SIG-M5 treated with dmso at 0.1 percent for 504 hours (cell line): ENCODE measurements around the gene DOP1B.
"Not testable (repeated sequence)": the region's sequence is repeated elsewhere in the genome, so short reads cannot be mapped to it uniquely, and the experiment has no call there.

ENCODE experiments used
- DNase-seq: peaks from one replicate; lab custom pipeline; 2025; ENCODE audit not compliant: unreplicated experiment; lab: John Stamatoyannopoulos, UW

The DOP1B gene

DNA sequence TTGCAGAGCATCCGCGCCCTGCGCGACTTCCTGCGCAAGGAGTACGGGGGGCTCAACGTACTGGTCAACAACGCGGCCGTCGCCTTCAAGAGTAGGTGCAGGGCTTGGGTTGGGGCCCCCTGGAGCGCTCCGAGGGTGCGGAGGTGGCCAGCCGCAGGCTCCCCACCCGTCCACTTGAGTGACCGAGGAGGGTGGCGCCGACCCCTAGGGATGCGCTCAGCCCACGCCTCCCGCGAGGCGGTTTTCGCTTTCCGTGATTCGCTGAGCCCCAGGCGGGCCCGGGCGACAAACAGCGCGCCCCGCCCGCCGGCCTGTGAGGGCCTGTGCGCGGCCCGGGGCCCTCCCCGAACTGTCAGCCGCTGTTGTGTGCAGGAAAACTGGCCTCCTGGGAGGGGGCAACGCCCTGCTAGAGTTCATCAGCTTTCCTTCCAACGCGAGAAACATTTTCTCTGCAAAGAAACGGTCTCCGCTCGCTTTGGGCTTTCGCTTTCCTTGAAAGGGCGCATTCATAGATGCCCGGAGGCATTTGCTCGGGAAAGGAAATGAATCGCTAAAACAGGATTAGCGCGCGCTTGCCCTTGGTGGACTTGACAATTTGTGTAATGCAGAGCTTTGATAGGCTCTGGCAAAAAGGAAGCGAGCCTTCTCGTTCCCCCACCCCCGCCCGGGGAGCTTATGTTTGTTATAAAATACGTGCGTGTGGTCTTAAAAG, 21.1 kb upstream of the DOP1B start:
- peak; percentile 72 for DNase-seq

DNA sequence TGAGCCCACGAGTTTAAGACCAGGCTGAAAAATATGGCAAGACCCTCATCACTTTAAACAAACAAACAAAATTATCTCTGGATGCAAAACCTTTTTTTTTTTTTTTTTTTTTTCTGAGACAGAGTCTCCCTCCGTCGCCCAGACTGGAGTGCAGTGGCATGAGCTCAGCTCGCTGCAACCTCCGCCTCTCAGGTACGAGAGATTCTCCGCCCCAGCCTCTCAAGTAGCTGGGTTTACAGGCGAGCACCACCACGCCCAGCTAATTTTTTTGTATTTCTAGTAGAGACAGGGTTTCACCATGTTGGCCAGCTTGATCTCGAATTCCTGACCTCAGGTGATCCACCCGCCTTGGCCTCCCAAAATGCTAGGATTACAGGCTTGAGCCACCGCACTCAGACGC, 16.8 kb upstream of the DOP1B start:
- DNase-seq = not testable (repeated sequence)

DNA sequence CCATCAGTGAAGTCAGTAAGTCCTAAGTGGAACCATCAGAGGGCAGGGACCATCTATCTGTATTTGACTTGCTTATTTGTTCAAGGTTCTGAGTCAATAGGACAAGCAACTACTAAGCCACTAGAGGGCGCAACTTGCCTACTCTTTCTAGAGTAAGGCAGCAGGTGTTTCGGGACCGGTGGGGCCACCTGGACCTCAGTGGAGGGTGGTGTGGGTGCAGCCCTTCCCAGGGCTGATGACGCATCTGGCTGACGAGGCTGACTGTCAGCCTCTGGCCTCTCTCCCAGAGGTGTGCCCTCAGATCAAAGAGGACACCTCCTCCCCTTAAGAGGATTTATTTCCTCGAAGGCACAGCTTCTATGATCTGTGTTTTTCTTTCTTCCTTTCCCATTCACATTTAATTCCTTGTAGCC, 15.1 kb upstream of the DOP1B start:
- peak; percentile 92 for DNase-seq

DNA sequence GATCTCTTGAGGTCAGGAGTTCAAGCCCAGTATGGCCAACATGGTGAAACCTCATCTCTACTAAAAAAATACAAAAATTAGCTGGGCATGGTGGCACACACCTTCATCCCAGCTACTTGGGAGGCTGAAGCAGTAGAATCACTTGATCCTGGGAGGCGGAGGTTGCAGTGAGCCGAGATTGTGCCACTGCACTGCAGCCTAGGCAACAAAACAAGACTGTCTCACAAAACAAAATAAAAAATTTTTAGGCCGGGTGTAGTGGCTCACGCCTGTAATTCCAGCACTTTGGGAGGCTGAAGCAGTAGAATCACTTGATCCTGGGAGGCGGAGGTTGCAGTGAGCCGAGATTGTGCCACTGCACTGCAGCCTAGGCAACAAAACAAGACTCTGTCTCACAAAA, 12.4 kb upstream of the DOP1B start:
- not testable (repeated sequence) for DNase-seq

DNA sequence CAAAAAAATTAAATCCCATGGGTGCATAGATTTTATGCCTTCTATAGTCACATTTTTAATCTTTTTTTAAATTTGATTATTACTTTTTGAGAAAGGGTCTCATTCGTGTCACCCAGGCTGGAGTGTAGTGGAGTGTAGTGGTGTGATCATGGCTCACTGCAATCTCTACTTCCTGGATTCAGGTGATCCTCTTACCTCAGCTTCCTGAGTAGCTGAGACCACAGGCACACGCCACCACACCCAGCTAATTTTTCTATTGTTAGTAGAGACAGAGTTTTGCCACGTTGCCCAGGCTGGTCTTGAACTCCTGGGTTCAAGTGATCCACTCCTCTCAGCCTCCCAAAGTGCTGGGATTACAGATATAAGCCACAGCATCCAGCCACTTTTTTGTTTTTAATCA, 11.4 kb upstream of the DOP1B start:
- no peak for DNase-seq

DNA sequence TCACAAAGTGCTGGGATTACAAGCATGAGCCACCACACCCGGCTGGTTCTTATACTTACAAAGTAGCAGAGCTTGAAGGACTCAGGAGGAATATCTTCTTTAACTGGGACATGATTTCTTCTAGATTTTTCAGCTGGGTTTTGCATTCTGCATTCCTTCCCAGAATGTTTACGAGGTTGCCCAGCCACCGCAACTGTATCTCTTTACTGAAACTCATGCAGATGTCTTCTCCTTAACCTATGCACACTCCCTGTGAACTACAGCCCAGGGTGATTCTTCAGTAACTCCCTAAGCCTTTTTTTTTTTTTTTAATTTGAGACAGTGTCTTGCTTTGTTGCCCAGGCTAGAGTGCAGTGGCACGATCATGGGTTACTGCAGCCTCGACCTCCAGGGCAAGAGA, 8.7 kb upstream of the DOP1B start:
- no peak for DNase-seq

DNA sequence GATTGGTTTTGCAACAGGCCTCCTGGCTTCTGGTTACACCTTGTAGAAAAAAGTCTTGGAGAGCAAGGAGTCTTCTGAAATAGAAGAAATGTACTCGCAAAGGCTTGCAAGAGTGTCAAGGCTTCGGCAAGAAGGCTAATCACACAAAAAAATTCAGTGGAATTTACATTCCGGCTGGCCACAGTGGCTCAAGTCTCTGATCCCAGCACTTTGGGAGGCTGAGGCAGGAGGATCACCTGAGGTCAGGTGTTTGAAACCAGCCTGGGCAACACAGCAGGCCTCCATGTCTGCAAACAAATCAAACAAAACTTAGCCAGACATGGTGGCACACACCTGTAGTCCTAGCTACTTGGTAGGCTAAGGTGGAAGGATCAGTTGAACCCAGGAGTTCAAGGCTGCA, 7.7 kb upstream of the DOP1B start:
- no peak for DNase-seq

DNA sequence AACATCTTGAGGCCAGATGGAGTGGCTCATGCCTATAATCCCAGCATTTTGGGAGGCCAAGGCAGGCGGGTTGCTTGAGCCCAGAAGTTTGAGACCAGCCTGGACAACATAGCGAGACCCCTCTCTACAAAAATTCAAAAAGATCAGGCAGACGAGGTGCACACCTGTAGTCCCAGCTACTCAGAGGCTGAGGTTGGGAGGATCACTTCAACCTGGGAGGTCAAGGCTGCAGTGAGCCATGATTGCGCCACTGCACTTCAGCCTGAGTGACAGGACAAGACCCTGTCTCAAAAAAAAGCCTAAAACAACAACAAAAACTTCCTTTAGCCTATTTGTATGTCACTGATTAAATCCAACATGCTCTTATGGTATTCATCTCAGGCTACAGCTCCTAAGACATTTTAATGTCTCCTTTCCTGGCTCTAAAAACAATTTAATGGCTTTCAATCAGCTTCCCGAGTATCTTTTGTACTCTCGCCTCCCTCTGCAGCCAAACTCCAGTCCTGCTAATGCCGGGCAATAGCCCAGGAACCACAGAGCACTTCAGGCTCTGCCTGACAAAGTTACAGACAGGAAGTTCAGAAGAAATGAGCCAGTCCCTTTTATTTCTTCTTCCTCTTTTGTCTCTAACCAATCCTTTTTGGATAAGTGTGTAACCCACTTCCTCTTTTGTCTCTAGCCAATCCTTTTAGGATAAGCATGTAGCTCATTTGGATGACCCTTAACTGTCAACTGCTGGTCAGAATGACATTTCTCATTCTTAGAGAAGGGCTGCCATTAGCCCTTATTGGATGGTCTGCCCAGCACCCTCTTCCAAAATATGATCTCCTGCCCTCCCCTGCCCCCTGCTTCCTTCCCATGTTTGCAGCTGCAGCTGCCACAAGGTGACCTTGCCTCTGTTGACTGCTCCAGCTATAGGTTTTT, 6.6 kb upstream of the DOP1B start:
- DNase-seq = peak; percentile 99

DNA sequence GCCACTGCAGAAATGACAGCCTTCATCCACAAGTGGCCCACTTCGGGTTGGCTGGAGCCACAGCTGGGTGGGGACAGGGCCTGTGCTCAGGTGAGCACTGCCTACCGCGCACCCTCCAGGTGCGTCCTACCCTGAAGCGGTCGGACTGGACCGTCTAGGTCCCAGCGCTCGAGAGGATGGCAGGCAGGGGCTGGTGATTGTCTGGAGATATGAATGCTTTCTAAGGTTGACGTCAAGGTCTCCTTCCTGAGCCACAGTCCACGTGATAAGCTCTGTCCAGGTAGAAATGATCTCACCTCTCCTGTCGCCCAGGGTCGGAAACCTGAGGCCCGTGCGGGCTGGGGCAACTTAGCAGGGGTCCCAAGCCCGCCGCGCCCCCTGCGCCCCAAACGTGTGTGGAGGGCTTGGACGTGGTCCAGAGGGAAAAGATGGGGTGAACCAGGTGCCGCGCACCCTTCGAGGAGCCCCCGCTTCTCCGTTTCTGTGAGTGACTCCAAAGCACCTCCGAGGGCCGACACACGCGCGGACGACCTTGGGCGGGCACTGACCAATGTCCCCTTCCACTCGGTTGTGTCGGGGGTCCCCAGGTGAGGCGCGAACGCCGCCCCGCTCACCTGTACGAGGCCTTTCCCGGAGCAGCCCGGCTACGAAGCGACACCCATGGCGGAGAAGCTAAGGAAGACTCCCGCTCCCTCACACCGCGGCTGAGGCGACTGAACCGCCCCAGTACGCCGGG, 853 bp upstream of the DOP1B start:
- peak; percentile 24 for DNase-seq

DNA sequence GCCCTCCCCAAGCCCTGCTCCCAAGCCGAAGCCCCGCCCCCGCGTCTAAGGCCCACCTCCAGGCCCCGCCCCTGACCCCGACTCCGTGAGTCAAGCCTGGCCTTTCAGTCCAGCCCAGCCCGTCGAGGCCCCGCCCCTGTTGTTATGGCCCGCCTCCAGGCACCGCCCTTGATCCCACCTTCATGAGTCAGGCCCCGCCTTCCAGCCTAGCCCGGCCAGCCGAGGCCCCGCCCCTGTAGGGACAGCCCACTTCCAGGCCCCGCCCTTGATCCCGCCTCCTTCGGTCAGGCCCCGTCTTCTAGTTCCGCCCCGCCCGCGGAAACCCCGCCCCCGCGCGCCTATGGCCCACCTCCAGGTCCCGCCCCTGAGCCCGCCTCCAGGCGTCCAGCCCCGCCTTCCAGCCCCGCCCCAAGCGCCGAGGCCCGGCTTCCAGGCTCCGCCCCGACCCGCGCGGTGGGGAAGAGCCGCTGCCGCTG, 247 bp upstream of the DOP1B start:
- peak; percentile 96 for DNase-seq

DNA sequence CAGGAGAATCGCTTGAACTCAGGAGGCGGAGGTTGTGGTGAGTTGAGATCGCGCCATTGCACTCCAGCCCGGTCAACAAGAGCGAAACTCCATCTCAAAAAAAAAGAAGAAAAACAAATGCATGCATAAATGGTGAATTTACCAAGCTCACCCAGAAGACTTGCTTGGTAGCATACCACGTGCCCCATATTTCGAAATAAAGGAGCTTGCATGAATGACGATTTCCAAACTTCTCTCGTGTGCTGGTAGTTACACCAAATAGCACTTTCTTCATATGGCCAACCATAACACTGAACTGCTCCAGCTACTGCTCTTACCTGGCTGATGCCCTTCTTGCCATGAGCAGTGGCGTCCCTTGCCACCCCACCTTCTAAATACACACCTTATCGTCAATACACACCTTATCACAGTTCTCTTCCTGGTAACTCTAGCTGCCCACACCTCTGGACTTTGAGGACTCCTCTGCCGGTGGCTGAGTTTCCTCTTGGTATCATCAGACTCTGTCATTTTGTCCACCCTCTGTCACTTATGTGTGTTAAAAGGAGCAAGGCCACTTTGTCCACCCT, 2.8 kb downstream of the DOP1B start:
- peak; percentile 86 for DNase-seq

DNA sequence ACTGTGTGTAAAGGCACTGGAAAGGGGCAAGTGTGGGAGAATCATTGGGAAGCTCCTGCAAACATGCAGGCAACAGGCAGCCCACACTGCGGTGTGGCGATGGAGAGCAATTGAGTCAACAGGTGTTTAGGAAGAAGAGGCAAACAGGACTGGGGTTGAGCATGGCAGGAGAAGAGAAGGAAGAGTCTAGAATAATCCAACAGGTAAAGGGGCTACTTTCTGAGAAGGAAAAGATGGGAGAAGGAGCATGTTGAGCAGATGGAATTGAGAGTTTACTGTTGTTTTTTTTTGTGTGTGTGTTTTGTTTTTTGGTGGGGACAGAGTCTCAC, 4.2 kb downstream of the DOP1B start:
- no peak for DNase-seq

DNA sequence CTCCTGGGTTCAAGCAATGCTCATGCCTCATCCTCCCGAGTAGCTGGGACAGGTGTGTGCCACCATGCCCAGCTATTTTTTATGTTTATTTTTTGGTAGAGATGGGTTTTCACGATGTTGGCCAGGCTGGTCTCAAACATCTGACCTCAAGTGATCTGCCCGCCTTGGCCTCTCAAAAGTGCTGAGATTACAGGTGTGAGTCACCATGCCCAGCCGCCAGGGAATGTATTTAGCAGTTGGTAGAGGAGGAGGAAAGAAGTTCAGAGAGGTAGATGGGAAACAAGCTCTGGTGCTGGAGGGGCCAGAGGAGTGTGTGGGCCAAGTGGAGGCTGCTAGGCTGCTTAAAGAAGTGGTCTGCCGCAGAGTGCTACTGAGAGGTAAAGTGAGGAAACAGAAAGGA, 6.0 kb downstream of the DOP1B start:
- no peak for DNase-seq

DNA sequence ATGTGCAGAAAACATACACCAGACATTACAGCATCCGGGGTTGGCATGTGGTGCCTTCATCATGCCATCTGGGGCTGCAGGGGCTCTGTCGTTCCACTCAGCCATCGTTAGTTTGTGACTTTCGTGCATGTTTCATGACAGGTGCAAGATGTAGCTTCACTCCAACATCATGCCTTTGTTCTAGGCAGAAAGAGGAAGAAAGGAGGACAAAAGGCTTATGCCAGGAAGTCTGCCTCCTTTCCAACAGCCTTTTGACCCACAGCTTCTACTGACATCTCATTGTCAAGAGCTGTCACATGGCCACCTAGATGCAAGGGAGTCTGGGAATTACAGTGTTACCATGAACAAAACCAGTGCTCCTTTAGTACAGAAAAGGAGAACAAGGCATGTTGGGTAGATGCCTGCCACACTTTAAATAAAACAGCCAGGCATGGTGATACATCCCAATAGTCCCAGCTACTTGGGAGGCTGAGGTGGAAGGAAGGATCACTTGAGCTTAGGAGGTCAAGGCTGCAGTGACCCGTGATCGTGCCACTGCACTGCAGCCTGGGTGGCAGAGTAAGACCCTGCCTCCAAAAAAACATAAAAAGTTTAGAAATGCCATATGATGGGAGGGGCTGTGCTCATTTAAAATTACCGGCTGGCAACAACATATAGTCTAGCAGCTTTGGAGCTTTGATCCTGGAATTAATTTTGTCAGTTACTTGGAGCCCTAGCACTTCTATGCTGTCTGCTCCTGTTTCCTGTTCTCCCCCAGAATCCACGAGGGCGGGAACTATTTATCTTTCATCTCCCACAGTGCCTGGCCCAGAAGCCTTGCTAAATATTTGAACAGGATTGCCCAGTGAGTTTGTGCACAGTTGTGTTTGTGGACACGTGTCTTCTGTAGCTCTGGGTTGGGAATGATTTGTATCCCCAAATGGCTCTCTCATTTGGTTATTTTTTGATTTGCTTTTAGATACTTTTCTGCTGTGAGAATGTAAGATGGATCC, 7.4 kb downstream of the DOP1B start:
- peak; percentile 37 for DNase-seq

DNA sequence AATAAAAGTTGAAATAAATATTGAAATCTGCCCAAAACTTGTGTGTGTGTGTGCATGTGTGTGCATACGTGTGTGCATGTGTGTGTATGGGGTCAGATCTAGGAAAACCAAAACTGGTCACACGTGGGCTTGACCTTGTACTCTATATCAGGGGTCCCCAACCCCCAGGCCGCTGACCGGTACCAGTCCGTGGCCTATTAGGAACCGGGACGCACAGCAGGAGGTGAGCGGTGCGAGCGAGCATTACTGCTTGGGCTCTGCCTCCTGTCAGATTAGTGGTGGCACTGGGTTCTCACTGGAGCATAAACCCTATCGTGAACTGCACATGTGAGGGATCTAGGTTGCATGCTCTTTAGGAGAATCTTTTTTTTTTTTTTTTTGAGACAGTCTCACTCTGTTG, 8.7 kb downstream of the DOP1B start:
- no peak for DNase-seq

DNA sequence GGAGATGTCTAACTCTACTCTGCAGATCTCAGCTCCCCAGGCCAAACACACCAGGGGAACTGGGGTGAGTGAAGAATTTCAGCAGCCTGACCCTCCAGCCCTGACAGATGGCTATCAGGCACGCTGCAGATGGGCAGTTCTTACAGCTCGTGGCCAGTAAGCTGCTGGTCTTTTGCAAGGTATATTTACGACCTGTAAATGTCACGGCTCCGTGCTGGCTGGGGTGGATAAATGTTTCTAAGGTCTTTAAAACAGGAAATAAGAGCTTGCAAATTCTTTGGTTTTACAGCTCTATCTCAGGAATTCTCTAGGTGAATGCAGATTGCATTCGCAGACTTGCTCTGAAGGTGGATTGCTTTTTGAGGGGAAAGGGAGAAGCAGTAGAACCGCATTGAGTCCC, 10.1 kb downstream of the DOP1B start:
- no peak for DNase-seq

DNA sequence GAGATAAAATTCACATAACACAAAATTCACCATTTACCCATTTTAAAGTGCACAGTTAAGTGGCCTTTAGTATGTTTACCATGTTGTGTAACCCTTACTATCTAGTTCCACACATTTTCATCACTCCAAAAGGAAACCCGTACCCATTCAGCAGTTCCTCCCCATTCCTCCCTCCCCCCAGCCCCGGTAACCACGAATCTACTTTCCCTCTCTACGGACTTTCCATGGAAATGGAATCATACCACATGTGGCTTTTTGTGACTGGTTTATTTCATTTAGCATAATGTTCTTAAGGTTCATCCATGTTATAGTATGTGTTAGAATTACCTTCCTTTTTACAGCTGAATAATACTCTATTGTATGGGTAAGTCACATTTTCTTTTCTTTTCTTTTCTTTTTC, 10.9 kb downstream of the DOP1B start:
- no peak for DNase-seq

DNA sequence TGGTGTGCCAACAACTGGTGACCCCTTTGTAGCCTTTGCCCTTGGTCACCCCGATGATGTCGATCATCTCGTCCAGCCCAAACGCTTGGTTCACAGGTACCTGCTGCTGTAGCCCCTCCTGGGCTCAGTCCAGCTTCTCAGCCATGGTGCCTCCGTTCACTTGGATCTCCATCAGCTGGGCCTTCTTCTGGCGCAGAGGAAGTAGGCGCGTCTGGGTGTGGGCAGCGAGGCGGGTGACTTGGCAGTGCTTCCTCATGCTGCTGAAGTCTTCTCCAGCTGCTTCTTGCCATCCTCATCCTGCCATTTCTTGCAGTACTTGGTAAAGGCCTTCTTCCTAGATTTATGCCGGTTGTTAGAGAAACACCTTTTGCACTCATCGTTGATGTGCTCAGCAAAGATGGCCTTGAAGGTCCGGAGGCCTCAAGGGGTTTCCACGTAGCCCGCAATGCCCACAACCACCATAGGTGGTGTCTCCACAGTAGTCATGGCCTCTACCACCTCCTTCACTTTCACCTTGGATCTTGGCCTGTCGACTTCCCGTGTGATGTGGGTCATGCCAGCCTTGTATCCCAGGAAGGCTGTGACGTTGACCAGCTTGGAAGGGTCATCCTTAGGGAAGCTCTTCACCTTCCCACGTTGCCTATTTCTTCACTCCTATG, 13.0 kb downstream of the DOP1B start:
- no peak for DNase-seq

DNA sequence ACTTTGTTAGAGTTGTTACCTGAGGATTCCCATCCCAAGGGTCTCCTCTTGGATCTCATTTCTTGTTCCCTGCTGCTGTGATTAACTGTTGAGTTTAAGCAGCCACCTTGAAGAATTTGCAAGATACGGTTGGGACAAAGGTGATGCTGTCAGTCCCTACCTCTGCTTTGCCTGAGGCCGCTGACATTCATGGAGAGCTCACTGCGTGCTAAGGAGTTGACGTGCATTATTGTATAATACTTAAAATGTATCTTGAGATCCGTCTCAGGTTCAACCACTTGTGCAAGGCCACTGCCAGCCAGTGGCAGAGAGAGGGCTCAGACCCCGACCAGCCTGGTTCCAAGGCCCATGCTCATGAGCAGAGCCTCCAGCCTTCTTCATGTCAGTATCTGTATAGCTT, 14.2 kb downstream of the DOP1B start:
- no peak for DNase-seq

DNA sequence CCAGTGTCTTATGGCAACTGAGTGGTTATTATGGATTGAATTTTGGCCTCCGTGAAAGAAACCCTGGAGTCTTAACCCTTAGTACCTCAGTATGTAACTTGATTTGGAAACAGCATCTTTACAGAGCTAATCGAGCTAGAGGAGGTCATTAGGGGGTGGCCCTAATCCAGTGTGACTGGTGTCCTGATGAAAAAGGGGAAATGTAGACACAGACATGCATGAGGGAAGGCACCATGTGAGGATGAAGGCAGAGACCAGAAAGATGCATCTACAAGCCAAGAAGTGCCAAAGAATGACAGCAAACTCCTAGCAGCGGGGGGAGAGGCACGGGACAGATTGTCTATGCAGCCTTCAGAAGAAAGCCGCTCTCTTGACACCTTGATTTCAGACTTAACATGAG, 14.7 kb downstream of the DOP1B start:
- no peak for DNase-seq
